ENCODE results near the gene TEX55. TPM values are rescaled to one million over a fixed set of nuclear protein-coding genes. Genes with fewer than 3 reads are reported as not detected.

Gene TEX55
- total RNA-seq, 1 donor from 2014 or later, result not detected

Other genes starting within 250 kb of the TEX55 start
- gene IGSF11, start 111.3 kb upstream of the TEX55 start, total RNA-seq, result 8.9 TPM
- under 0.01 TPM for gene UPK1B, start 27.4 kb downstream of the TEX55 start, total RNA-seq
- 7.4 TPM for gene B4GALT4, start 94.7 kb downstream of the TEX55 start, total RNA-seq
- 4.7 TPM for gene ARHGAP31, start 148.2 kb downstream of the TEX55 start, total RNA-seq

Data from temporal lobe (tissue), 1 donor.